Kidney epithelial cell (primary cell): ENCODE data around the gene C21orf58. TPM values are rescaled to one million over a fixed set of nuclear protein-coding genes. Genes with fewer than 3 reads are reported as not detected.

Experiments
- DNase-seq: peaks from one replicate; pipeline ENCODE4 v3.0.0-alpha.2; 2010; ENCODE audit warnings: low read depth
- H3K27me3 ChIP-seq: 2 replicates; pipeline ENCODE4 v1.6.0; 2011; ENCODE audit warnings: low read length; ENCODE audit not compliant: control insufficient read depth, insufficient read depth
- H3K36me3 ChIP-seq: 2 replicates; pipeline ENCODE4 v1.5.1; 2011; ENCODE audit warnings: low read length; ENCODE audit not compliant: control insufficient read depth, insufficient read depth
- H3K4me3 ChIP-seq: 2 replicates; pipeline ENCODE4 v1.5.1; 2011; ENCODE audit warnings: low read depth, mild to moderate bottlenecking, control low read depth, low read length
- CTCF ChIP-seq: IDR thresholded peaks from 2 replicates; pipeline ENCODE4 v1.5.1; 2011; ENCODE audit warnings: mild to moderate bottlenecking, moderate library complexity, low read length, control low read depth, inconsistent platforms; ENCODE audit not compliant: insufficient read depth, poor library complexity, severe bottlenecking
- total RNA-seq: library from RNA; depleted of rRNA; stranded (reverse); fragments of >200 nt; gene quantifications from 2 replicates; pipeline ENCODE4 v1.2.3, GENCODE V29; 2015

The C21orf58 gene
- total RNA-seq, 1 donor from 2014 or later: 1.5 TPM

- H3K4me3 ChIP-seq: no peak overlapping the region
- H3K36me3 ChIP-seq: peaks cover 2% of the 10 kb centered on the region
- no peak for DNase-seq
Observed at GRCh38 chr21:46326110-46326703, 2.5 kb upstream of the C21orf58 start.

GRCh38 chr21:46325073-46325912, 1.6 kb upstream of the C21orf58 start:
- no peak for DNase-seq

More at GRCh38 chr21:46326110-46326703, 2.5 kb upstream of the C21orf58 start:
- no peak for TF ChIP-seq CTCF
- H3K27me3 ChIP-seq: no peaks in the 10 kb centered on the region

GRCh38 chr21:46324390-46325072, 861 bp upstream of the C21orf58 start:
- TF ChIP-seq CTCF: no peak
- Histone ChIP-seq H3K27me3 (no peaks in the 10 kb centered on the region), H3K4me3 (peak overlapping the region; percentile 85), H3K36me3 (no peaks in the 10 kb centered on the region)
- DNase-seq: no peak

More at GRCh38 chr21:46325073-46325912, 1.6 kb upstream of the C21orf58 start:
- peak; percentile 63 for TF ChIP-seq CTCF
- Histone ChIP-seq H3K36me3 (peaks cover 2% of the 10 kb centered on the region), H3K27me3 (no peaks in the 10 kb centered on the region), H3K4me3 (peak overlapping the region; percentile 80)

GRCh38 chr21:46323227-46323709, 402 bp downstream of the C21orf58 start:
- H3K4me3 ChIP-seq: peak overlapping the region; percentile 85
- no peak for DNase-seq
- no peaks in the 10 kb centered on the region for H3K27me3 ChIP-seq
- H3K36me3 ChIP-seq: no peaks in the 10 kb centered on the region
- TF ChIP-seq CTCF: no peak

GRCh38 chr21:46322351-46323226, 1.1 kb downstream of the C21orf58 start:
- H3K36me3 ChIP-seq: no peaks in the 10 kb centered on the region
- peak overlapping the region; percentile 85 for H3K4me3 ChIP-seq
- H3K27me3 ChIP-seq: no peaks in the 10 kb centered on the region
- DNase-seq: no peak
- TF ChIP-seq CTCF: no peak
